Left kidney (tissue), 2 donors: ENCODE results near the gene GABRB3. TPM values are rescaled to one million over a fixed set of nuclear protein-coding genes. Genes with fewer than 3 reads are reported as not detected.
A peak's percentile ranks its signal among the peaks of the same experiment; 100 is the strongest.
"Not testable (repeated sequence)": the region's sequence is repeated elsewhere in the genome, so short reads cannot be mapped to it uniquely, and the experiment has no call there.

Experiments used
- DNase-seq: peaks from one replicate; pipeline ENCODE4 v3.0.0-alpha.2; 2013
- polyA plus RNA-seq: library from polyadenylated mRNA; unstranded; fragments of 120-200 nt; gene quantifications from one replicate; pipeline ENCODE4 v1.2.1, GENCODE V29; 2013; ENCODE audit not compliant: insufficient read length

The GABRB3 gene
- polyA plus RNA-seq, 1 donor: 6.0 TPM

GRCh38 chr15:26738996-26739395 lies 33.9 kb downstream of the GABRB3 start:
- no peak for DNase-seq

GRCh38 chr15:26736502-26737248 lies 36.2 kb downstream of the GABRB3 start:
- no peak for DNase-seq

- no peak for DNase-seq
These were observed 40.9 kb downstream of the GABRB3 start for GRCh38 chr15:26731965-26732364.

- DNase-seq: no peak
These were observed 43.3 kb downstream of the GABRB3 start for GRCh38 chr15:26729581-26729980.

- no peak for DNase-seq
These were observed 43.8 kb downstream of the GABRB3 start for GRCh38 chr15:26729030-26729429.

- peak; percentile 22 for DNase-seq
These were observed 48.3 kb downstream of the GABRB3 start for GRCh38 chr15:26724381-26725150.

- no peak for DNase-seq
These were observed 50.2 kb downstream of the GABRB3 start for GRCh38 chr15:26722621-26723160.

- DNase-seq: peak; percentile 22
These were observed 51.5 kb downstream of the GABRB3 start for GRCh38 chr15:26721232-26721967.

- no peak for DNase-seq
These were observed 52.3 kb downstream of the GABRB3 start for GRCh38 chr15:26720546-26720945.

GRCh38 chr15:26719866-26720265 lies 53.0 kb downstream of the GABRB3 start:
- not testable (repeated sequence) for DNase-seq

GRCh38 chr15:26716069-26716468 lies 56.8 kb downstream of the GABRB3 start:
- no peak for DNase-seq

GRCh38 chr15:26713498-26713897 lies 59.4 kb downstream of the GABRB3 start:
- no peak for DNase-seq

GRCh38 chr15:26712335-26712734 lies 60.5 kb downstream of the GABRB3 start:
- no peak for DNase-seq

- no peak for DNase-seq
These were observed 61.4 kb downstream of the GABRB3 start for GRCh38 chr15:26711445-26711844.

GRCh38 chr15:26702381-26702780 lies 70.5 kb downstream of the GABRB3 start:
- DNase-seq: no peak

- no peak for DNase-seq
These were observed 74.3 kb downstream of the GABRB3 start for GRCh38 chr15:26698555-26698954.

- DNase-seq: no peak
These were observed 75.0 kb downstream of the GABRB3 start for GRCh38 chr15:26697913-26698312.

GRCh38 chr15:26691249-26691648 lies 81.6 kb downstream of the GABRB3 start:
- DNase-seq: no peak

- no peak for DNase-seq
These were observed 82.1 kb downstream of the GABRB3 start for GRCh38 chr15:26690778-26691177.

GRCh38 chr15:26689462-26689861 lies 83.4 kb downstream of the GABRB3 start:
- DNase-seq: no peak

GRCh38 chr15:26686547-26687187 lies 86.2 kb downstream of the GABRB3 start:
- DNase-seq: no peak

GRCh38 chr15:26682598-26683164 lies 90.2 kb downstream of the GABRB3 start:
- no peak for DNase-seq
